H1 (cell line): ENCODE measurements around the gene ITGA11. TPM values are rescaled to one million over a fixed set of nuclear protein-coding genes. Genes with fewer than 3 reads are reported as not detected.

Experiments
- CTCF ChIA-PET: fragments of 300-600 bp; sonication (Branson Sonifier 250); formaldehyde crosslinking; loops from one replicate; lab custom pipeline; 2021; ENCODE audit not compliant: partially characterized antibody; lab: Charles Lee
- POLR2A ChIA-PET: fragments of 300-600 bp; sonication (Branson Sonifier 250); formaldehyde crosslinking; loops from one replicate; lab custom pipeline; 2021; ENCODE audit warnings: inconsistent platforms; ENCODE audit not compliant: partially characterized antibody; lab: Charles Lee
- DNase-seq, 2 experiments: peaks; one replicate each; pipeline versions ENCODE4 v3.0.0 to v3.0.0-alpha.2; 2010 to 2022; ENCODE audit warnings: low spot score in 2 of 2, low read depth in 1 of 2, mixed read lengths in 1 of 2
- FAIRE-seq: peaks from 2 replicates; lab custom pipeline; 2011; peaks lifted over from hg19 to GRCh38; lab: Jason Lieb, UNC
- H2AFZ ChIP-seq: 2 replicates; pipeline ENCODE4 v1.8.1; 2012; ENCODE audit warnings: low read length, inconsistent platforms
- H2AK5ac ChIP-seq: 2 replicates; pipeline ENCODE4 v1.6.1; 2013; ENCODE audit warnings: low read depth, low read length
- H2BK120ac ChIP-seq: replicated peaks from 2 replicates; pipeline ENCODE3; 2013; ENCODE audit warnings: low read depth, low read length, inconsistent platforms
- H2BK12ac ChIP-seq: 2 replicates; pipeline ENCODE4 v1.6.1; 2013; ENCODE audit warnings: low read depth, low read length
- H2BK15ac ChIP-seq: 2 replicates; pipeline ENCODE4 v1.6.1; 2013; ENCODE audit warnings: low read length
- H2BK20ac ChIP-seq: 2 replicates; pipeline ENCODE4 v1.6.1; 2013; ENCODE audit warnings: low read length
- H2BK5ac ChIP-seq: 2 replicates; pipeline ENCODE4 v1.6.1; 2013; ENCODE audit warnings: low read depth, low read length
- H3K14ac ChIP-seq: 2 replicates; pipeline ENCODE4 v1.6.1; 2013; ENCODE audit warnings: inconsistent platforms; ENCODE audit not compliant: insufficient read length
- H3K18ac ChIP-seq: 2 replicates; pipeline ENCODE4 v1.6.1; 2013; ENCODE audit warnings: low read length; ENCODE audit errors: extremely low read depth
- H3K23ac ChIP-seq: 2 replicates; pipeline ENCODE4 v1.6.1; 2013; ENCODE audit warnings: inconsistent platforms; ENCODE audit not compliant: insufficient read length
- H3K23me2 ChIP-seq: 2 replicates; pipeline ENCODE4 v1.6.1; 2013; ENCODE audit warnings: low read depth, low read length
- H3K27ac ChIP-seq: 2 replicates; pipeline ENCODE4 v1.6.1; 2011; ENCODE audit warnings: low read depth, low read length, inconsistent platforms
- H3K27me3 ChIP-seq, 4 experiments: replicated peaks in 1 of 4; 1 replicate in 1 of 4; 2 replicates in 3 of 4; pipeline versions ENCODE4 v1.6.1 to v1.8.1; 2011 to 2013; ENCODE audit warnings: low read length in 3 of 4, mild to moderate bottlenecking in 3 of 4, inconsistent platforms in 2 of 4, mixed read lengths in 2 of 4, moderate library complexity in 1 of 4; ENCODE audit not compliant: control insufficient read depth in 3 of 4, insufficient read depth in 3 of 4; ENCODE audit errors: extremely low read depth in 1 of 4
- H3K36me3 ChIP-seq, 4 experiments: 2 replicates each; pipeline versions ENCODE4 v1.6.1 to v1.8.1; 2011 to 2013; ENCODE audit warnings: mild to moderate bottlenecking in 4 of 4, low read length in 3 of 4, moderate library complexity in 2 of 4, control low read depth in 1 of 4, inconsistent platforms in 1 of 4; ENCODE audit not compliant: insufficient read depth in 4 of 4, control insufficient read depth in 2 of 4
- H3K4ac ChIP-seq: replicated peaks from 2 replicates; pipeline ENCODE3; 2013; ENCODE audit warnings: low read length, low read depth, mixed read lengths, inconsistent platforms; ENCODE audit not compliant: insufficient read length
- H3K4me1 ChIP-seq, 4 experiments: replicated peaks in 1 of 4; 1 replicate in 1 of 4; 2 replicates in 3 of 4; pipeline versions ENCODE4 v1.6.1 to v1.8.1; 2011 to 2013; ENCODE audit warnings: low read length in 3 of 4, inconsistent platforms in 2 of 4, mixed read lengths in 1 of 4; ENCODE audit not compliant: insufficient read depth in 4 of 4, control insufficient read depth in 3 of 4
- H3K4me2 ChIP-seq, 2 experiments: 2 replicates each; pipeline versions ENCODE4 v1.6.1 to v1.8.1; 2011 to 2013; ENCODE audit warnings: low read depth in 2 of 2, low read length in 2 of 2, control low read depth in 1 of 2, inconsistent platforms in 1 of 2, mild to moderate bottlenecking in 1 of 2; ENCODE audit not compliant: insufficient read depth in 1 of 2
- H3K4me3 ChIP-seq, 4 experiments: fragments of 200-600, 300-600 bp in 1 of 4; sonication (generic), shearing (Covaris generic), sonication (Bioruptor Twin) in 1 of 4; 2 replicates each; pipeline versions ENCODE4 v1.5.1 to v1.8.1; 2011 to 2016; ENCODE audit warnings: low read length in 4 of 4, low read depth in 3 of 4, control low read depth in 2 of 4, inconsistent platforms in 2 of 4, mild to moderate bottlenecking in 2 of 4, mixed read lengths in 1 of 4, moderate library complexity in 1 of 4; ENCODE audit not compliant: insufficient read depth in 2 of 4; ENCODE audit errors: extremely low read depth in 1 of 4
- H3K56ac ChIP-seq: replicated peaks from 2 replicates; pipeline ENCODE3; 2013; ENCODE audit warnings: low read depth, mild to moderate bottlenecking, mixed read lengths, low read length, inconsistent platforms; ENCODE audit not compliant: insufficient read length
- H3K79me1 ChIP-seq: 2 replicates; pipeline ENCODE4 v1.6.1; 2013; ENCODE audit warnings: low read depth, low read length, control low read depth
- H3K79me2 ChIP-seq, 2 experiments: 2 replicates each; pipeline versions ENCODE4 v1.6.1 to v1.8.1; 2012 to 2013; ENCODE audit warnings: low read length in 2 of 2, mild to moderate bottlenecking in 2 of 2, inconsistent platforms in 1 of 2; ENCODE audit not compliant: insufficient read depth in 2 of 2, control insufficient read depth in 1 of 2
- H3K9ac ChIP-seq, 4 experiments: replicated peaks in 1 of 4; 1 replicate in 1 of 4; 2 replicates in 3 of 4; pipeline versions ENCODE4 v1.6.1 to v1.8.1; 2011 to 2013; ENCODE audit warnings: low read depth in 3 of 4, low read length in 3 of 4, control low read depth in 2 of 4, mild to moderate bottlenecking in 2 of 4, moderate library complexity in 2 of 4, inconsistent platforms in 1 of 4; ENCODE audit errors: extremely low read depth in 1 of 4
- H3K9me3 ChIP-seq, 2 experiments: 2 replicates each; pipeline versions ENCODE4 v1.6.1 to v1.8.1; 2012 to 2013; ENCODE audit warnings: mild to moderate bottlenecking in 2 of 2, moderate library complexity in 2 of 2, control low read depth in 1 of 2, inconsistent platforms in 1 of 2, low read depth in 1 of 2, low read length in 1 of 2, mixed read lengths in 1 of 2; ENCODE audit not compliant: insufficient read depth in 2 of 2
- H4K20me1 ChIP-seq, 2 experiments: replicated peaks in 1 of 2; 2 replicates each; pipeline versions ENCODE3 to v1.8.1; 2011 to 2013; ENCODE audit warnings: inconsistent platforms in 2 of 2, low read length in 2 of 2, mild to moderate bottlenecking in 1 of 2; ENCODE audit not compliant: insufficient read depth in 2 of 2, control insufficient read depth in 1 of 2
- H4K5ac ChIP-seq: 2 replicates; pipeline ENCODE4 v1.6.1; 2013; ENCODE audit warnings: low read length, low read depth, mixed read lengths, inconsistent platforms; ENCODE audit not compliant: insufficient read length
- H4K8ac ChIP-seq: 2 replicates; pipeline ENCODE4 v1.8.0; 2013; ENCODE audit warnings: mild to moderate bottlenecking, moderate library complexity, low read length, inconsistent platforms; ENCODE audit not compliant: insufficient read depth; ENCODE audit errors: extremely low read depth
- H4K91ac ChIP-seq: replicated peaks from 2 replicates; pipeline ENCODE3; 2013; ENCODE audit warnings: low read length, mixed read lengths, inconsistent platforms; ENCODE audit not compliant: insufficient read length
- ASH2L ChIP-seq: fragments of 200-600, 300-600 bp; sonication (generic); IDR thresholded peaks from one replicate; pipeline ENCODE4 v1.7.1; 2017; ENCODE audit warnings: low read length
- BACH1 ChIP-seq: IDR thresholded peaks from 2 replicates; pipeline ENCODE4 v1.6.1; 2012; ENCODE audit warnings: low read length, improper control_type of control experiment
- CBX5 ChIP-seq: fragments of 300-800, 300-1000 bp; sonication (generic); IDR thresholded peaks from 2 replicates; pipeline ENCODE4 v1.7.1; 2016; ENCODE audit warnings: antibody characterized with exemption, low read length, low read depth
- CTBP2 ChIP-seq: IDR thresholded peaks from 2 replicates; pipeline ENCODE4 v1.7.0; 2011; ENCODE audit warnings: borderline replicate concordance, mild to moderate bottlenecking, moderate library complexity, mixed read lengths, low read length; ENCODE audit not compliant: insufficient read depth, insufficient read length
- NANOG ChIP-seq: IDR thresholded peaks from 2 replicates; pipeline ENCODE4 v1.6.1; 2011; ENCODE audit warnings: low read length, low read depth, mild to moderate bottlenecking, inconsistent platforms; ENCODE audit not compliant: insufficient read depth, poor library complexity, severe bottlenecking
- SIN3A ChIP-seq, 2 experiments: IDR thresholded peaks in 1 of 2; conservative IDR thresholded peaks in 1 of 2; 2 replicates each; pipeline ENCODE4 v1.6.1; 2011 to 2012; ENCODE audit warnings: low read length in 2 of 2, improper control_type of control experiment in 1 of 2, low read depth in 1 of 2, mild to moderate bottlenecking in 1 of 2
- TAF1 ChIP-seq: IDR thresholded peaks from 2 replicates; pipeline ENCODE4 v1.6.1; 2011; ENCODE audit warnings: mild to moderate bottlenecking, low read depth, low read length
- WGBS, 2 experiments: shearing (Covaris generic) in 1 of 2; methylation state at CpG; one replicate each; pipeline versions ENCODE4 v1.1.6 to v1.1.7; 2013 to 2015; ENCODE audit warnings: low lambda C conversion rate in 2 of 2, mixed read lengths in 2 of 2, inconsistent platforms in 1 of 2, low coverage in 1 of 2, missing lambda C conversion rate in 1 of 2; ENCODE audit not compliant: insufficient replicate concordance in 2 of 2, insufficient coverage in 1 of 2, insufficient read length in 1 of 2; ENCODE audit errors: extremely low coverage in 1 of 2, missing lambda C conversion rate in 1 of 2; 5-methylcytosine and 5-hydroxymethylcytosine counted together
- polyA plus RNA-seq, 7 experiments: library from polyadenylated mRNA; depleted of rRNA in 3 of 7; stranded (reverse) in 5 of 7; unstranded in 2 of 7; fragments of >200 nt in 5 of 7; fragments of 200-250 nt in 2 of 7; gene quantifications; 1 replicate in 5 of 7; 2 replicates in 1 of 7; 4 replicates in 1 of 7; pipeline versions ENCODE4 v1.2.1 to v1.2.3, GENCODE V29; 2011 to 2013; ENCODE audit warnings: missing spikeins in 2 of 7, mixed read lengths in 2 of 7
- total RNA-seq: library from RNA; stranded (reverse); fragmentation: NEBNext Ultra II Directional; extraction: Animal tissue kit (Norgen Biotek cat#: 25700); gene quantifications from 2 replicates; pipeline ENCODE4 v1.2.1, GENCODE V29; 2021
- TF ChIP-seq, protein P1 (sequence below): IDR thresholded peaks from 2 replicates; pipeline ENCODE4 v1.6.1; 2012; ENCODE audit warnings: inconsistent platforms

Gene ITGA11
- total and polyA plus RNA-seq, 2 of the 8 experiments (the other 6 are each of a cell fraction or from before 2014, with no cell fraction given): 0.05 to 0.06 TPM

DNA sequence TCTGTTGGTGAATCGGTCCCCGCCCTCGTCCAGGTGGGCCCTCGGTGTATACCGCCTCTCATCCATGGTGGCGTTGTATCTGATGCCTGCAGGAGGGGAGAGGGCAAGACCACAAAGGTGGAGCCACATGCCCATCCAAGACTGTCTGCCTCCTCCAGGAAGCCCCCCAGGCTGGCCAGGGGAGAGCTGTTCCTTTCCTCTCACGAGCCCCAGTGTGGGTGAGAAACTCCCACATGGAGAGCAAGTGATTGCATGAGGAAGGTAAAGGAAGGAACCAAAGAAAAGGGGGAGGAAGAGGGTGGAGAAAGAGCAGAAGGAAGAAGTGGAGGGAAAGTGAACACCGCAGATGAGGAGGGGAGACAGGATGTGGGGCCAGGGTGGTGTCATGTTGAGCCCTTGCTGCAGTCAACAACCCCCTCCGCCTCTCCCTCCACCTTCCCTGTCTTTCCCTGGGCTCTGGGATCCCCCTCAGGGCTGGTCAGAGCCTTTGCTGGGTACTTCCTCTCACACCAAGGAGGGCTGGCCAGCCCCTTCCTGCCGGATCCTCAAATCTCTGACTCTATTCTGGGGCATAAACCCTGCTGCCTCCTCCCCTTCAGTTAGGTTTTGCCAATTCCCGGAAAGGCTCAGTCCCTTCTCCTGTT is 105.1 kb downstream of the ITGA11 start:
- no peak for FAIRE-seq
- H3K4me1 ChIP-seq: peaks cover 2 to 18% (median 8%) of the 10 kb centered on the region in 4 experiments
- H4K8ac ChIP-seq: no peak overlapping the region
- no peak overlapping the region for H3K4me2 ChIP-seq
- H2AFZ ChIP-seq: peak overlapping the region; percentile 50; the same call in 1 of the 2 replicates
- H3K4me3 ChIP-seq: no peak overlapping the region
- H3K23me2 ChIP-seq: 0 out of 2 replicates have a peak, but pooled peaks cover 2% of the 10 kb centered on the region
- no peak overlapping the region for H3K9ac ChIP-seq
- H3K18ac ChIP-seq: no peak overlapping the region
- DNase-seq: no peak
- H3K27ac ChIP-seq: no peak overlapping the region
- no peak overlapping the region for H4K91ac ChIP-seq
- H3K4ac ChIP-seq: no peak overlapping the region
- no peaks in the 10 kb centered on the region for H3K36me3 ChIP-seq
- peak overlapping the region; percentile 75; the same call in 1 of the 2 replicates for H2BK15ac ChIP-seq
- H3K56ac ChIP-seq: no peak overlapping the region
- H3K23ac ChIP-seq: no peak overlapping the region
- no peak overlapping the region for H2BK5ac ChIP-seq
- H4K5ac ChIP-seq: no peak overlapping the region
- no peaks in the 10 kb centered on the region for H4K20me1 ChIP-seq
- H2BK120ac ChIP-seq: no peak overlapping the region
- no peak overlapping the region for H3K14ac ChIP-seq
- 87% methylated on average over 11 of the region's 11 CpGs; no CpG with 5 or more reads in 1 of the 2 experiments for WGBS, 2 experiments
- no peak overlapping the region for H2AK5ac ChIP-seq
- no peaks in the 10 kb centered on the region for H3K79me1 ChIP-seq
- H3K27me3 ChIP-seq: no peaks in the 10 kb centered on the region
- H2BK12ac ChIP-seq: no peak overlapping the region
- CTCF ChIA-PET: interaction anchor here (0.7 to 2.6 kb wide), 7 partner anchors 11 to 763 kb away, joined by 3 to 15 read pairs (median 4); no protein-coding TSS in a partner anchor
- H2BK20ac ChIP-seq: 0 out of 2 replicates have a peak overlapping the region, but pooled peaks have one; percentile 32
- no peak for TF ChIP-seq SIN3A (conservative IDR thresholded peaks at IDR 0.05 in 1 of 2, IDR thresholded peaks at IDR 0.05 in 1 of 2; ENCODE audit: low read depth in 1 of 2, low read length in 2 of 2)
- TF ChIP-seq CTBP2: no peak
- no peak for TF ChIP-seq NANOG
- TF ChIP-seq BACH1: no peak
- no peak for TF ChIP-seq TAF1
- no peak for TF ChIP-seq CBX5
- TF ChIP-seq, protein P1, sequence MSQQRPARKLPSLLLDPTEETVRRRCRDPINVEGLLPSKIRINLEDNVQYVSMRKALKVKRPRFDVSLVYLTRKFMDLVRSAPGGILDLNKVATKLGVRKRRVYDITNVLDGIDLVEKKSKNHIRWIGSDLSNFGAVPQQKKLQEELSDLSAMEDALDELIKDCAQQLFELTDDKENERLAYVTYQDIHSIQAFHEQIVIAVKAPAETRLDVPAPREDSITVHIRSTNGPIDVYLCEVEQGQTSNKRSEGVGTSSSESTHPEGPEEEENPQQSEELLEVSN: peak; percentile 16; the same call in 1 of the 2 replicates
- TF ChIP-seq ASH2L: no peak
- POLR2A ChIA-PET: interaction anchor here (1.1 kb wide), 1 partner anchor 70 kb away, joined by 3 read pairs; no protein-coding TSS in a partner anchor
- no peaks in the 10 kb centered on the region for H3K9me3 ChIP-seq
- no peaks in the 10 kb centered on the region for H3K79me2 ChIP-seq
